Measurements from ENCODE around the gene ZNF710.

- TF ChIP-seq MAX (IDR thresholded peaks at IDR 0.05; ENCODE audit: low read depth), result no peak
- no peak for TF ChIP-seq USF1 (IDR thresholded peaks at IDR 0.05; ENCODE audit: borderline replicate concordance, low read depth)
- TF ChIP-seq, protein P1, sequence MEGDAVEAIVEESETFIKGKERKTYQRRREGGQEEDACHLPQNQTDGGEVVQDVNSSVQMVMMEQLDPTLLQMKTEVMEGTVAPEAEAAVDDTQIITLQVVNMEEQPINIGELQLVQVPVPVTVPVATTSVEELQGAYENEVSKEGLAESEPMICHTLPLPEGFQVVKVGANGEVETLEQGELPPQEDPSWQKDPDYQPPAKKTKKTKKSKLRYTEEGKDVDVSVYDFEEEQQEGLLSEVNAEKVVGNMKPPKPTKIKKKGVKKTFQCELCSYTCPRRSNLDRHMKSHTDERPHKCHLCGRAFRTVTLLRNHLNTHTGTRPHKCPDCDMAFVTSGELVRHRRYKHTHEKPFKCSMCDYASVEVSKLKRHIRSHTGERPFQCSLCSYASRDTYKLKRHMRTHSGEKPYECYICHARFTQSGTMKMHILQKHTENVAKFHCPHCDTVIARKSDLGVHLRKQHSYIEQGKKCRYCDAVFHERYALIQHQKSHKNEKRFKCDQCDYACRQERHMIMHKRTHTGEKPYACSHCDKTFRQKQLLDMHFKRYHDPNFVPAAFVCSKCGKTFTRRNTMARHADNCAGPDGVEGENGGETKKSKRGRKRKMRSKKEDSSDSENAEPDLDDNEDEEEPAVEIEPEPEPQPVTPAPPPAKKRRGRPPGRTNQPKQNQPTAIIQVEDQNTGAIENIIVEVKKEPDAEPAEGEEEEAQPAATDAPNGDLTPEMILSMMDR (IDR thresholded peaks at IDR 0.05), result no peak
- no peak for TF ChIP-seq FOXM1 (IDR thresholded peaks at IDR 0.05; ENCODE audit: low read depth)
- no peak for TF ChIP-seq ZBTB33 (IDR thresholded peaks at IDR 0.05; ENCODE audit: borderline replicate concordance, low read depth)
- no peak for TF ChIP-seq RAD21 (IDR thresholded peaks at IDR 0.05; ENCODE audit: low read length)
- no peak for TF ChIP-seq GABPA (IDR thresholded peaks at IDR 0.05; ENCODE audit: low read depth)
- no peak for TF ChIP-seq EZH2phosphoT487 (IDR thresholded peaks at IDR 0.05; ENCODE audit: borderline replicate concordance, low read depth)
- no peak for TF ChIP-seq MEF2A (IDR thresholded peaks at IDR 0.05; ENCODE audit: borderline replicate concordance, low read depth)
- no peak for TF ChIP-seq RCOR1 (IDR thresholded peaks at IDR 0.05; ENCODE audit: low read length)
- TF ChIP-seq FOSL2 (IDR thresholded peaks at IDR 0.05; ENCODE audit: borderline replicate concordance, low read depth), result no peak
- no peak for TF ChIP-seq TCF12 (IDR thresholded peaks at IDR 0.05)
- TF ChIP-seq ELF1 (IDR thresholded peaks at IDR 0.05), result no peak
- no peak for TF ChIP-seq POLR2AphosphoS5 (IDR thresholded peaks at IDR 0.05; ENCODE audit: low read depth, low read length)
Measured at GRCh38 chr15:90115783-90116182, 114.7 kb downstream of the ZNF710 start.
